Adrenal gland (tissue), 12 donors: ENCODE measurements around the gene CCN5. TPM values are rescaled to one million over a fixed set of nuclear protein-coding genes. Genes with fewer than 3 reads are reported as not detected.
"Not testable (repeated sequence)": the region's sequence is repeated elsewhere in the genome, so short reads cannot be mapped to it uniquely, and the experiment has no call there.

Source experiments
- DNase-seq, 7 donors: peaks; one replicate each; pipeline ENCODE4 v3.0.0-alpha.2; 2019 to 2020
- H3K27ac ChIP-seq, 5 donors: fragments of 200-600 bp; sonication (generic) in 4 of 5; 1 replicate in 3 of 5; 2 replicates in 2 of 5; pipeline versions ENCODE4 v1.5.1 to v1.8.0; 2016 to 2020; ENCODE audit warnings: mild to moderate bottlenecking in 1 of 5
- H3K27me3 ChIP-seq: fragments of 200-600 bp; 2 replicates; pipeline ENCODE4 v1.8.0; 2021
- H3K36me3 ChIP-seq, 2 donors: fragments of 200-600 bp; replicated peaks in 1 of 2; 1 replicate in 1 of 2; 2 replicates in 1 of 2; pipeline versions ENCODE4 v1.5.1 to v1.8.0; 2018 to 2022
- H3K4me1 ChIP-seq, 2 donors: fragments of 200-600 bp; replicated peaks in 1 of 2; 1 replicate in 1 of 2; 2 replicates in 1 of 2; pipeline versions ENCODE4 v1.5.1 to v1.8.0; 2018 to 2021
- H3K4me3 ChIP-seq, 4 donors: fragments of 200-600 bp; sonication (generic) in 3 of 4; one replicate each; pipeline ENCODE4 v1.5.1; 2016 to 2018
- H3K9me3 ChIP-seq, 3 donors: fragments of 200-600 bp; sonication (generic) in 1 of 3; replicated peaks in 1 of 3; 1 replicate in 2 of 3; 2 replicates in 1 of 3; pipeline versions ENCODE4 v1.5.1 to v1.8.0; 2016 to 2021
- POLR2A ChIP-seq, 2 donors: fragments of 450-650 bp; IDR thresholded peaks; one replicate each; pipeline ENCODE4 v1.6.1; 2017; ENCODE audit warnings: antibody characterized with exemption in 2 of 2, mild to moderate bottlenecking in 2 of 2, moderate library complexity in 1 of 2
- WGBS, 4 donors: extraction: QIAGEN DNeasy Blood & Tissue Kit in 2 of 4; methylation state at CpG; one replicate each; pipeline versions ENCODE4 v1.1.5 to v1.1.7; 2013 to 2017; 5-methylcytosine and 5-hydroxymethylcytosine counted together
- intact Hi-C, 2 donors: fragments of 100-400 bp; cut with DNase I; formaldehyde crosslinking; loops; one replicate each; pipeline versions ENCODE4 v1.14.1 to v1.15.0; 2022 to 2023
- polyA plus RNA-seq, 3 donors: library from polyadenylated mRNA; stranded (reverse); fragments of 200-250 nt in 2 of 3; fragments of 350-450 nt in 1 of 3; fragmentation: Illumina TruSeq in 1 of 3; extraction: RNeasy Lipid Tissue Mini Kit (QIAGEN cat#74804) in 1 of 3; gene quantifications; one replicate each; pipeline ENCODE4 v1.2.3, GENCODE V29; 2013 to 2014
- total RNA-seq, 9 donors: library from RNA; depleted of rRNA in 4 of 9; stranded (reverse); fragments of >200 nt in 4 of 9; fragments of 120-200 nt in 1 of 9; fragmentation: NEBNext Ultra II Directional in 1 of 9; extraction: Animal tissue kit (Norgen Biotek cat#: 25700) in 1 of 9; gene quantifications; one replicate each; pipeline versions ENCODE4 v1.1.0 to v1.2.4, GENCODE V29; 2013 to 2023
- TF ChIP-seq, protein P1 (sequence below), 6 experiments: fragments of 450-650 bp in 4 of 6; fragments of 200-600 bp in 2 of 6; sonication (generic) in 1 of 6; IDR thresholded peaks; 1 replicate in 5 of 6; 2 replicates in 1 of 6; pipeline versions ENCODE4 v1.5.1 to v1.8.0; 2016 to 2021; ENCODE audit warnings: antibody characterized with exemption in 6 of 6, mild to moderate bottlenecking in 2 of 6, moderate library complexity in 1 of 6
- donor health status: healthy with polysubstance abuse.
- donor health status: Bipolar disorder and iron deficiency.
- donor health status: DM: yes; HTN: yes; CAD: no.
- donor health status: DM: no; HTN: no; CAD: no.
- donor health status: DM: no; HTN: no; CAD: no.
- donor health status: DM: yes; HTN: yes; CAD: no.

Gene CCN5
- total and polyA plus RNA-seq, 12 donors = 8.0 to 115 (median 52.7) TPM

DNA sequence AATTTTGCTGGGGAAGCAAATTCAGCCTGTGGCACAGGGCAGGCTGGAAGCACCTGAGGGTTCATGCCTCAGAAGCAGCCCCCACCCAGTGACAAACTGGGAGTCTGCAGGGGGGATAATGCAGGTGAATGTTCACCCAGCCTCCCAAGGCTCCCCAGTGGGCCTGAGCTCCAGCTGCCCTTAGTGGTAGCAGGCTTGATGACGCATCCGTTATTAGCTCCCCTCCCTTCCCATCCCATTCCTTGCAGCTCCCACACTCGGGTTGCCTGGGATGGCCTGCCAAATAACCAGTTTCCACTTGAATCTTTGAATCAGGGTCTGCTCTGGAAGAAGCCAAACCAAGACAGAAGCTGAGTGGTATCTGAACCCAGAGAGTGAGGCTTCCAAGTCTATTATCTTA, 46.3 kb downstream of the CCN5 start:
- intact Hi-C loops = no loop called here
- no peaks in the 10 kb centered on the region for H3K36me3 ChIP-seq
- TF ChIP-seq, protein P1, sequence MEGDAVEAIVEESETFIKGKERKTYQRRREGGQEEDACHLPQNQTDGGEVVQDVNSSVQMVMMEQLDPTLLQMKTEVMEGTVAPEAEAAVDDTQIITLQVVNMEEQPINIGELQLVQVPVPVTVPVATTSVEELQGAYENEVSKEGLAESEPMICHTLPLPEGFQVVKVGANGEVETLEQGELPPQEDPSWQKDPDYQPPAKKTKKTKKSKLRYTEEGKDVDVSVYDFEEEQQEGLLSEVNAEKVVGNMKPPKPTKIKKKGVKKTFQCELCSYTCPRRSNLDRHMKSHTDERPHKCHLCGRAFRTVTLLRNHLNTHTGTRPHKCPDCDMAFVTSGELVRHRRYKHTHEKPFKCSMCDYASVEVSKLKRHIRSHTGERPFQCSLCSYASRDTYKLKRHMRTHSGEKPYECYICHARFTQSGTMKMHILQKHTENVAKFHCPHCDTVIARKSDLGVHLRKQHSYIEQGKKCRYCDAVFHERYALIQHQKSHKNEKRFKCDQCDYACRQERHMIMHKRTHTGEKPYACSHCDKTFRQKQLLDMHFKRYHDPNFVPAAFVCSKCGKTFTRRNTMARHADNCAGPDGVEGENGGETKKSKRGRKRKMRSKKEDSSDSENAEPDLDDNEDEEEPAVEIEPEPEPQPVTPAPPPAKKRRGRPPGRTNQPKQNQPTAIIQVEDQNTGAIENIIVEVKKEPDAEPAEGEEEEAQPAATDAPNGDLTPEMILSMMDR (IDR thresholded peaks at IDR 0.05) = no peak
- TF ChIP-seq POLR2A (IDR thresholded peaks at IDR 0.05) = no peak
- no peaks in the 10 kb centered on the region for H3K9me3 ChIP-seq
- H3K27ac ChIP-seq = peak overlapping the region in 1 of 5 donors; percentile 8
- no peak overlapping the region for H3K4me3 ChIP-seq
- H3K4me1 ChIP-seq = no peaks in the 10 kb centered on the region
- no peaks in the 10 kb centered on the region for H3K27me3 ChIP-seq
- 52 to 63% (median 57%) methylated on average over 3 of the region's 3 CpGs for WGBS, 4 donors
- DNase-seq = no peak

DNA sequence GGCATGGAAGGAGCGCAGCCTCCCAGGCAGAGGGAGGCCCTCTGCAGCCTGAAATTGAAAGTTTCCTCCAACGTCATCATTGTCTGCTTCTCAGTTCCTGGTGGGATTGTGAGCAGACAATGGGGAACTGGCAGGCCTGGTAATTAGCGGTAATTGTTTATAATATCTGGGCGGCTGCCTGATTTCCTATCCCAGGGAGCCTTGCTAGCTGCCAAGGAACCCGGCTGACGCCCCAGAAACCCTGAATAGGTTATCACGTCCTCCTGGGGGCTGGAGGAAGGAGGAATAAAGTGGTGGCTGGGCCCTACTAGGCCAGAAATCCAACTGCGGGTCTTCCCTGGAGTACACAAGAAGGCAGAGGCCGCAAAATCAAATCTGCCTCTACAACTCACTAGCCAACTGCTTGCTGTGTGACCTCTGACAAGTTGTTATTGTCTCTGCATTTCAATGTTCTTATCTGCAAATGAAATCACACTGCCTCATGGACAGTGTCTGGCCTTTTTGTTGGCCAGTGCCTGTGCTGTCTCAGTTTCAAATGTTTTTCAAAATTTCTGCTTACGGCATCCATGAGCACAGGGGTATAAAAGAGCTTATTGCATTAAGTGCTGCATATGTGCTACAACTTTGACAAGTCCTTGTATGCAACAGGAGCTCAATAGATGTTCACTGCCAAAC, 47.4 kb downstream of the CCN5 start:
- TF ChIP-seq POLR2A (IDR thresholded peaks at IDR 0.05) = no peak
- TF ChIP-seq, protein P1 (IDR thresholded peaks at IDR 0.05) = no peak
- Histone ChIP-seq H3K36me3 (no peaks in the 10 kb centered on the region), H3K27me3 (no peaks in the 10 kb centered on the region), H3K9me3 (no peaks in the 10 kb centered on the region), H3K4me1 (no peaks in the 10 kb centered on the region), H3K27ac (peak overlapping the region in 1 of 5 donors; percentile 41), H3K4me3 (no peak overlapping the region)
- 66 to 79% (median 75%) methylated on average over 6 to 10 of the region's 10 CpGs for WGBS, 4 donors
- peak in 1 of 7 donors; percentile 71 for DNase-seq
- intact Hi-C loops = no loop called here

DNA sequence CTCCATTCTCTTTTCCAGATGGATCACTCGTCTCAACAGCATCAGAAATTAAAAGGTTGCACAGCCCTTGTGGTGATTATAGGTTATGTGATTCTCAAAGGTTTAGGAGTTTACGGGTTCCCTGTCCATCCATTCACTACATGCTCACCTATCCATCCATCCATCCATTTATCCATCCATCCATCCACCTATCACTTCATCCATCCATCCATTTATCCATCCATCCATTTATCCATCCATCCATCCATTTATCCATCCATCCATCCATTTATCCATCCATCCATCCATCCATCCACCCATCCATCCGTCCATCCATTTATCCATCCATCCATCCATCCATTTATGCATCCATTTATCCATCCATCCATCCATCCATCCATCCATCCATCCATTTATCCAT, 48.6 kb downstream of the CCN5 start:
- H3K4me3 ChIP-seq, DNase-seq, H3K4me1 ChIP-seq, H3K36me3 ChIP-seq, H3K9me3 ChIP-seq, intact Hi-C loops, H3K27me3 ChIP-seq, H3K27ac ChIP-seq: not testable (repeated sequence)
- WGBS, 4 donors = 72 to 89% (median 84%) methylated on average over 3 of the region's 3 CpGs

- H3K27ac ChIP-seq = no peak overlapping the region
- DNase-seq = no peak
- 52 to 70% (median 63%) methylated on average over 4 of the region's 4 CpGs for WGBS, 4 donors
- intact Hi-C loops = no loop called here
- H3K27me3 ChIP-seq = no peaks in the 10 kb centered on the region
- no peaks in the 10 kb centered on the region for H3K36me3 ChIP-seq
- no peaks in the 10 kb centered on the region for H3K9me3 ChIP-seq
- H3K4me3 ChIP-seq = no peak overlapping the region
- TF ChIP-seq POLR2A (IDR thresholded peaks at IDR 0.05) = no peak
- TF ChIP-seq, protein P1 (IDR thresholded peaks at IDR 0.05) = no peak
- no peaks in the 10 kb centered on the region for H3K4me1 ChIP-seq
These were observed 49.9 kb downstream of the CCN5 start for GRCh38 chr20:44765091-44765490.
